NB4 (cell line): Measurements from ENCODE around the gene PLAGL1.
"Not testable (repeated sequence)": the region's sequence is repeated elsewhere in the genome, so short reads cannot be mapped to it uniquely, and the experiment has no call there.

Source experiments
- DNase-seq: peaks from one replicate; pipeline ENCODE4 v3.0.0; 2010; ENCODE audit warnings: low read depth
- H3K4me3 ChIP-seq: one replicate; pipeline ENCODE4 v1.5.1; 2011; ENCODE audit warnings: mild to moderate bottlenecking, low read depth, low read length, moderate library complexity
- MYC ChIP-seq: IDR thresholded peaks from 2 replicates; pipeline ENCODE4 v1.6.1; 2011; ENCODE audit warnings: low read depth, low read length
- POLR2A ChIP-seq: IDR thresholded peaks from 2 replicates; pipeline ENCODE4 v1.6.1; 2011; ENCODE audit warnings: mild to moderate bottlenecking; ENCODE audit not compliant: insufficient read length; ENCODE audit errors: extremely low read depth
- TF ChIP-seq, protein P1 (sequence below): IDR thresholded peaks from 2 replicates; pipeline ENCODE4 v1.6.1; 2011; ENCODE audit warnings: low read depth, low read length
- TF ChIP-seq, protein P2 (sequence below): IDR thresholded peaks from one replicate; pipeline ENCODE4 v1.5.1; 2012; ENCODE audit warnings: low read depth, low read length

The PLAGL1 gene

DNA sequence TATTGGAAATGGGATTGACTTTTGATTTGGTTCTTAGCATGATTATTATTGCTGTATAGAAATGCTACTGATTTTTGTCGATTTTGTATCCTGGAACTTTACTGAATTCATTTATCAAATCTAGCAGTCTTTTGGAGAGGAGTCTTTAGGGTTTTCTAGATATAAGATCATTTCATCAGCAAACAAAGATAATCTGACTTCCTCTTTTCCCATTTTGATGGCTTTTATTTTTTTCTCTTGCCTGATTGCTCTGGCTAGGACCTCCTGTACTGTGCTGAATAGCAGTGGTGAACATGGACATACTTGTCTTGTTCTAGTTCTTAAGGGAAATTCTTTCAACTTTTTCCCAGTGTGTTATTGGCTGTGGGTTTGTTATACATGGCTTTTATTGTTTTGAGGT, 79.2 kb downstream of the PLAGL1 start:
- TF ChIP-seq, protein P1, sequence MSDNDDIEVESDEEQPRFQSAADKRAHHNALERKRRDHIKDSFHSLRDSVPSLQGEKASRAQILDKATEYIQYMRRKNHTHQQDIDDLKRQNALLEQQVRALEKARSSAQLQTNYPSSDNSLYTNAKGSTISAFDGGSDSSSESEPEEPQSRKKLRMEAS, result no peak
- TF ChIP-seq, protein P2, sequence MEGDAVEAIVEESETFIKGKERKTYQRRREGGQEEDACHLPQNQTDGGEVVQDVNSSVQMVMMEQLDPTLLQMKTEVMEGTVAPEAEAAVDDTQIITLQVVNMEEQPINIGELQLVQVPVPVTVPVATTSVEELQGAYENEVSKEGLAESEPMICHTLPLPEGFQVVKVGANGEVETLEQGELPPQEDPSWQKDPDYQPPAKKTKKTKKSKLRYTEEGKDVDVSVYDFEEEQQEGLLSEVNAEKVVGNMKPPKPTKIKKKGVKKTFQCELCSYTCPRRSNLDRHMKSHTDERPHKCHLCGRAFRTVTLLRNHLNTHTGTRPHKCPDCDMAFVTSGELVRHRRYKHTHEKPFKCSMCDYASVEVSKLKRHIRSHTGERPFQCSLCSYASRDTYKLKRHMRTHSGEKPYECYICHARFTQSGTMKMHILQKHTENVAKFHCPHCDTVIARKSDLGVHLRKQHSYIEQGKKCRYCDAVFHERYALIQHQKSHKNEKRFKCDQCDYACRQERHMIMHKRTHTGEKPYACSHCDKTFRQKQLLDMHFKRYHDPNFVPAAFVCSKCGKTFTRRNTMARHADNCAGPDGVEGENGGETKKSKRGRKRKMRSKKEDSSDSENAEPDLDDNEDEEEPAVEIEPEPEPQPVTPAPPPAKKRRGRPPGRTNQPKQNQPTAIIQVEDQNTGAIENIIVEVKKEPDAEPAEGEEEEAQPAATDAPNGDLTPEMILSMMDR, result no peak
- TF ChIP-seq POLR2A, result no peak
- TF ChIP-seq MYC, result no peak
- no peak overlapping the region for H3K4me3 ChIP-seq
- DNase-seq, result no peak

DNA sequence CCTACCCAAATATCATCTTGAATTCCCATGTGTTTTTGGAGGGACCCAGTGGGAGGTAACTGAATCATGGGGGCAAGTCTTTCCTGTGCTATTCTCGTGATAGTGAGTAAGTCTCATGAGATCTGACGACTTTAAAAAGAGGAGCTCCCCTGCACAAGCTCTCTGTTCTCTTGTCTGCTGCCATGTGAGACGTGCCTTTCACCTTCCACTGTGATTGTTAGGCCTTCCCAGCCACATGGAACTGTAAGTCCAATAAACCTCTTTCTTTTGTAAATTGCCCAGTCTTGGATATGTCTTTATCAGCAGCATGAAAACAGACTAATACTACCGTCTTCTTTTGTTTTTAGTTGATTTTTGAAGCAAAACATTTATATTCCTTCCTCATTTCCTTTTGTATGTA, 91.0 kb downstream of the PLAGL1 start:
- H3K4me3 ChIP-seq, DNase-seq: not testable (repeated sequence)

DNA sequence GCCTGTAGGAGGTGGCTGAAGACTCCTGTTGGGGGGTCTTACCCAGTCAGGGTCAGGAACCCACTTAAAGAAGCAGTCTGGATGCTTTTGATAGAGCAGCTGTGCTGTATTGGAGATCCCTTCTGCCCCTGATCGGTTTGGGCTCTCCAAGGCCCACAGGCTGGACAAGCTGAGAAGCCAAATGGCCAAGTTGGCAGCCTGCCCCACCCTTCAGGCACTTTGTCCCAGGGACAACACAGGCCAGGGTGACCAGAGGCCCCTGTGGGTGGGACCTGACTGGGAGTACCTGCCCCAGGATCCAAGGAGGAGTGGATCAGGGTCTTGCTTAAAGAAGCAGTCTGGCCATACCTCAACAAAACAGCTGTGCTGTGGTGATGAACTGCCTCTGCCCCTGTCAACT, 95.4 kb downstream of the PLAGL1 start:
- H3K4me3 ChIP-seq, result no peak overlapping the region
- no peak for DNase-seq
- TF ChIP-seq, protein P2, result no peak
- no peak for TF ChIP-seq MYC

DNA sequence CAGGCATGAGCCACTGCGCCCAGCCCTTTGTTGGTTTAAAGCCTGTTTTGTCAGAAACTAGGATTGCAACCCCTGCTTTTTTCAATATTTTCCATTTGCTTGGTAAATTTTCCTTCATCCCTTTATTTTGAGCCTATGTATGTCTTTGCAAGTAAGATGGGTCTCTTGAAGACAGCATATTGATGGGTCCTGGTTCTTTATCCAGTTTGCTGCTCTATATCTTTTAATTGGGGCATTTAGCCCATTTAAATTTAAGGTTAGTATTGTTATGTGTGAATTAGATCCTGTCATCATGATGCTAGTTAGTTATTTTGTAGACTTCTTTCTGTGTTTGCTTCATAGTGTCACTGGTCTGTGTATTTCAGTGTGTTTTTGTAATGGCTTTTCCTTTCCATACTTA, 97.0 kb downstream of the PLAGL1 start:
- no peak for DNase-seq
- TF ChIP-seq, protein P1, result no peak
- no peak for TF ChIP-seq POLR2A
- no peak overlapping the region for H3K4me3 ChIP-seq

DNA sequence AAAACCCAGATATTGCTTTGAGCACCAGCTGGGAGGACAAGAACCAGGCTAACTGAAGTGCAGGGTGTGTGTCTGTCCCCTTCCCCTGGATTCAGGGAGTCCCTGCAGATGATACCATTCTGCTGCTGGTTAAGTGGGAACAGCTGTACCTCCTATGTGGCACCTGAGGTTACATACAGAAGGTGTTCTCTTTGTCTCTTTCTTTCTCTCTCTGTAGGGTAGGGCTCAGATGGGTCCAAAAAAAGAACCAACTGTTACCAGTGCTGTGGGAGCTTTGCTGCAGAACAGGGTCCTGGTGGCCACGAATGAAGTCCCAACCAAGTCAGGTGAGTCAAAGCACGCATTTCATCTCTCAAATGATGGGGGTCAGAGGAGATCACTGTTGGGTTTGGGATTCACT, 105.2 kb downstream of the PLAGL1 start:
- H3K4me3 ChIP-seq, result no peak overlapping the region
- TF ChIP-seq, protein P2, result no peak
- TF ChIP-seq, protein P1, result no peak
- no peak for TF ChIP-seq MYC
- no peak for TF ChIP-seq POLR2A

DNA sequence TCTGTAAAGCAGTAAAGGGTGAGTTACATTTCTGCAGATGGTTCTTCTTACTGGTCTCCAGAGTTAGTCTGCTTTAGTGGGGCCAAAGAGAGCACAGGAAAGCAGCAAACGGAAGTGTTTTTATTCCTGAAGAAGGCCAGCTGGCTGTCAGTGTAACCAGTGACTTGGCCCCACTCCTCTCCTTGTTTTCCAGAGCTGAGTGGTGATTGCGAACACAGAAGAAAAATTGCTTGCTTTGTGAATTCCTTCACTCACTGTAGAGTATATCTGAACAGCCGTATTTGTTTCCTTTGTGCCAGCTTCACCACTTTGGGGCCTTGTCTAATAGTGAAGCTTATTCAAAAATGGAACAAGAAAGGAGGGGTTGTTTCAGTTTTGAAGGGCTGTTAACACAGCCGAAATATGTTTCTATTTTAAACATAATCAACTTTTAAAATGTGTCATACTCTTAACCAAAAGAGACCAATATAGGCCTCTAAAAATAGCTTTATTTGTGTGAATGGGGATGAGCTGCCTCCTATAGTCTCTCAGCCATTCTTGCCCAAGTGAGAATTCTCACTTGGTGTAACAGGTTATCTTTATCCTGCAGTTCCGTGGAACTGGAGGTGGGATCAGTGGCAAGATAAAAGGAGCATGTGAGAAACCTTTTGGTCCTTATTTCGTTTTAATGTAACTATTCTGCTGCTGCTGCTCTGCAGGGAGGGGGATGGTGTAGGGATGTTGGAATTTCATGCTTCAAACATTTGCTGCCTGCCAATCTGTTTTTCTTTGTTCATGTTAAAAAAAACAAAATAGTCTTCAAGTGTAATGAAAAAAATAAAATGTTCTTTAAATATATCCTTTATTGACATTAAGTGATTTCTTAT, 105.9 kb downstream of the PLAGL1 start:
- no peak for DNase-seq
- TF ChIP-seq POLR2A (no peak), MYC (no peak)
- TF ChIP-seq, protein P2, result no peak
- TF ChIP-seq, protein P1, result no peak
- no peak overlapping the region for H3K4me3 ChIP-seq

More for the DNA sequence above, 105.2 kb downstream of the PLAGL1 start:
- DNase-seq, result no peak

DNA sequence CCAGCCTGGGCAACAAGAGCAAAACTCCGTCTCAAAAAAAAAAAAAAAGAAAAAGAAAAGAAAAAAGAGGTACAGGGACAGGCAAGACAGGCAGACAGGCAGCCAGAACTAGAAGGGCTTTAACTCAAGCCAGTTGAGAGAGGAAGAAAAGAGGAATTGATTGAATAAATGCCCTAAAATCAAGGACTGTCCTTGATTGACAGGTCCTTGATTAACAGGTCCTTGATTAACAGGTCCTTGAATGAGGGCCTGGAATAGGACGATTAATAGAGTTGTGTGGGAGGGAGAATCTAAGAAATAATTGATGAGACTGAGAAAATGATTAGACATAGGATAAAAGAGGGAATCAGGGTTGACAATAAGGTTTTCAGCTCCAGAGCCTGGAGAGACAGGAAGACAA, 107.7 kb downstream of the PLAGL1 start:
- TF ChIP-seq POLR2A (no peak), MYC (no peak)
- TF ChIP-seq, protein P2, result no peak
- TF ChIP-seq, protein P1, result no peak
- H3K4me3 ChIP-seq, result no peak overlapping the region
- no peak for DNase-seq
